ENCODE results near the gene LINS1. TPM values are rescaled to one million over a fixed set of nuclear protein-coding genes. Genes with fewer than 3 reads are reported as not detected.
A peak's percentile ranks its signal among the peaks of the same experiment; 100 is the strongest.

Gene LINS1
- total RNA-seq, 2 experiments from 2014 or later: 38.9 to 39.6 TPM

GRCh38 chr15:100524326-100524725, 77.7 kb downstream of the LINS1 start:
- Mint-ChIP-seq H3K4me1 (ENCODE audit: low read depth) (peaks cover 23% of the 10 kb centered on the region), H3K9me3 (no peaks in the 10 kb centered on the region), H3K27ac (no peak overlapping the region), H3K27me3 (no peaks in the 10 kb centered on the region), H3K4me3 (no peak overlapping the region), H3K36me3 (ENCODE audit: low read depth) (peaks cover 4% of the 10 kb centered on the region)
- Histone ChIP-seq H3K27me3 (ENCODE audit: control insufficient read depth in 1 of 2, insufficient read depth in 2 of 2, low read length in 2 of 2) (no peaks in the 10 kb centered on the region), H3K36me3 (ENCODE audit: insufficient read depth, low read length) (no peaks in the 10 kb centered on the region), H3K27ac (ENCODE audit: low read depth in 1 of 2, low read length in 2 of 2) (no peak overlapping the region), H3K4me1 (ENCODE audit: insufficient read depth, low read length) (peaks cover 18% of the 10 kb centered on the region), H3K4me3 (ENCODE audit: low read length) (no peak overlapping the region), H3K9me3 (ENCODE audit: control insufficient read depth in 1 of 2, insufficient read depth in 1 of 2, low read length in 2 of 2) (no peaks in the 10 kb centered on the region)
- TF ChIP-seq, protein P1, sequence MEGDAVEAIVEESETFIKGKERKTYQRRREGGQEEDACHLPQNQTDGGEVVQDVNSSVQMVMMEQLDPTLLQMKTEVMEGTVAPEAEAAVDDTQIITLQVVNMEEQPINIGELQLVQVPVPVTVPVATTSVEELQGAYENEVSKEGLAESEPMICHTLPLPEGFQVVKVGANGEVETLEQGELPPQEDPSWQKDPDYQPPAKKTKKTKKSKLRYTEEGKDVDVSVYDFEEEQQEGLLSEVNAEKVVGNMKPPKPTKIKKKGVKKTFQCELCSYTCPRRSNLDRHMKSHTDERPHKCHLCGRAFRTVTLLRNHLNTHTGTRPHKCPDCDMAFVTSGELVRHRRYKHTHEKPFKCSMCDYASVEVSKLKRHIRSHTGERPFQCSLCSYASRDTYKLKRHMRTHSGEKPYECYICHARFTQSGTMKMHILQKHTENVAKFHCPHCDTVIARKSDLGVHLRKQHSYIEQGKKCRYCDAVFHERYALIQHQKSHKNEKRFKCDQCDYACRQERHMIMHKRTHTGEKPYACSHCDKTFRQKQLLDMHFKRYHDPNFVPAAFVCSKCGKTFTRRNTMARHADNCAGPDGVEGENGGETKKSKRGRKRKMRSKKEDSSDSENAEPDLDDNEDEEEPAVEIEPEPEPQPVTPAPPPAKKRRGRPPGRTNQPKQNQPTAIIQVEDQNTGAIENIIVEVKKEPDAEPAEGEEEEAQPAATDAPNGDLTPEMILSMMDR (IDR thresholded peaks at IDR 0.05): no peak
- ChIA-PET CTCF (no interaction called here), POLR2A (no interaction called here)
- DNase-seq: no peak
- no peak for ATAC-seq (ENCODE audit: poor library complexity)
- intact Hi-C loops (cut with DNase I, micrococcal nuclease): no loop called here

DNA sequence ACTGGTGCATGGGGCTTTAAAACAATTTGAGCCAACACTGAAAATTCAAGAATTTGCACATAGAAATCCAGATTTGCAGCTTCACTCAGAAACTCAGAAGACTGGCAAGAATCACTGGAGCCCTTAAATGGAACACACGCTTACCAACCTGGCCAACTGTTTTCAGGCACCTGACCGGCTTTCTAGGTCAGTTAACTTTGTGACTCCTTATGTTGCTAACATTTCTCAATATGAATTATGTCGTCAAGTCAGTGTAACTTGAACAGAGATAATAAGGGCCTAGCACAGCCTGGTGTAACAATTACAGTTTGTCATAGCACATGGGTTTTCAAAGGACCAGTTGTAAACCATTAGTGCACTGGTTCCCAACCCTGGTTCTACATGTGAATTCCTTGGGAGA, 80.1 kb downstream of the LINS1 start:
- Histone ChIP-seq H3K9me3 (ENCODE audit: control insufficient read depth in 1 of 2, insufficient read depth in 1 of 2, low read length in 2 of 2) (no peaks in the 10 kb centered on the region), H3K4me3 (ENCODE audit: low read length) (no peak overlapping the region)
- CTCF ChIA-PET: no interaction called here

DNA sequence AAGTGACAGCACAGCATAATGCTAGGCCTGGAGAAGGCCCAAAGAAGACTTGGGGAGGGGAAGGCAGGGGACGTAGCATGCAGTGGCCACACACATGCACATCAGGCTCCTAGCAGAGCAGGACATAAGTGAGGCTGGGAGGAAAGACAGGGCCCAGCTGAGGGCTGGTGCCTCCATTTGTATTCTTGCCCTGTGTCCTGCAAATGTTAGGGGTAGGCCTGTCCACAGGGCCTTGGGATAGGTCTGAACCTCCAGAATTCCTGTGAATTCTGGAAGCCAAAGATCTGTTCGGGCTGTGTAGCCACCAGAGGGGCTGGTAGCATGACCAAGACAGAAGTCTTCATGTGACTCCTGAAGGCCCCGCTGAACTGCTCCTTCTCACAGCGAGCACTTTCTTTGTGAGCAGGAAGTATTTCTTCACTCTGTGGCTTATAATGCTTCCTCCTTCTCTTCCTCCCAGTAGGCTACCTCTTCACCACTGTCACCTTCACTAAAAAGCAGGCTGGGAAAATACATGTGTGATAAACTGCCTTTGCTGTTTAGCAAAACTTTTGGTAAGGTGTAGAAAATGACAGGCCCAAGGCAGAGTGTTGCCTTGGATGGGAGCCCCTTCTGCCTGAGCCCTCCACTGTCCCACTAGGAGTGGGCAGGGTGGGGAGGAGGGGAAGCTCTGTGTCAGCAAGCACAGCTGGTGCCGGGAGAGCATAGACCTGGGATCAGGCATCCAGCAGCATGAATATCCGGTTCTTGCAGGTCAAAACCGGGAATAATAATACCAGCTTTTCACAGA, 81.7 kb downstream of the LINS1 start:
- peak in 4 of 14 experiments; percentile 14 to 27 (median 25) for DNase-seq
- Mint-ChIP-seq H3K27me3 (no peaks in the 10 kb centered on the region), H3K9me3 (no peaks in the 10 kb centered on the region), H3K36me3 (ENCODE audit: low read depth) (no peaks in the 10 kb centered on the region), H3K4me1 (ENCODE audit: low read depth) (peaks cover 23% of the 10 kb centered on the region), H3K4me3 (peak overlapping the region; percentile 12), H3K27ac (peak overlapping the region; percentile 70)
- Histone ChIP-seq H3K27ac (ENCODE audit: low read depth in 1 of 2, low read length in 2 of 2) (no peak overlapping the region), H3K4me1 (ENCODE audit: insufficient read depth, low read length) (peaks cover 18% of the 10 kb centered on the region), H3K9me3 (ENCODE audit: control insufficient read depth in 1 of 2, insufficient read depth in 1 of 2, low read length in 2 of 2) (no peaks in the 10 kb centered on the region), H3K36me3 (ENCODE audit: insufficient read depth, low read length) (no peaks in the 10 kb centered on the region), H3K27me3 (ENCODE audit: control insufficient read depth in 1 of 2, insufficient read depth in 2 of 2, low read length in 2 of 2) (no peaks in the 10 kb centered on the region), H3K4me3 (ENCODE audit: low read length) (no peak overlapping the region)
- ChIA-PET CTCF (no interaction called here), POLR2A (no interaction called here)
- TF ChIP-seq, protein P1 (IDR thresholded peaks at IDR 0.05): no peak
- intact Hi-C loops (cut with DNase I, micrococcal nuclease): no loop called here
- ATAC-seq (ENCODE audit: poor library complexity): no peak

More for the DNA sequence above, 80.1 kb downstream of the LINS1 start:
- ATAC-seq (ENCODE audit: poor library complexity) (no peak), DNase-seq (no peak)
- Histone ChIP-seq H3K4me1 (ENCODE audit: insufficient read depth, low read length) (peaks cover 18% of the 10 kb centered on the region), H3K27me3 (ENCODE audit: control insufficient read depth in 1 of 2, insufficient read depth in 2 of 2, low read length in 2 of 2) (no peaks in the 10 kb centered on the region), H3K36me3 (ENCODE audit: insufficient read depth, low read length) (no peaks in the 10 kb centered on the region), H3K27ac (ENCODE audit: low read depth in 1 of 2, low read length in 2 of 2) (no peak overlapping the region)
- TF ChIP-seq, protein P1 (IDR thresholded peaks at IDR 0.05): no peak
- Mint-ChIP-seq H3K9me3 (no peaks in the 10 kb centered on the region), H3K4me3 (no peak overlapping the region), H3K36me3 (ENCODE audit: low read depth) (no peaks in the 10 kb centered on the region), H3K27me3 (no peaks in the 10 kb centered on the region), H3K27ac (no peak overlapping the region), H3K4me1 (ENCODE audit: low read depth) (peaks cover 23% of the 10 kb centered on the region)
- POLR2A ChIA-PET: no interaction called here
- intact Hi-C loops (cut with DNase I, micrococcal nuclease): no loop called here
